ENCODE measurements around the gene THRB. TPM values are rescaled to one million over a fixed set of nuclear protein-coding genes. Genes with fewer than 3 reads are reported as not detected.

THRB gene
- polyA plus RNA-seq, 1 of the 3 experiments (the other 2 are of a cell fraction): 0.02 TPM

- no peak for TF ChIP-seq FOXM1 (IDR thresholded peaks at IDR 0.05; ENCODE audit: low read depth)
- no peak for TF ChIP-seq EZH2phosphoT487 (IDR thresholded peaks at IDR 0.05; ENCODE audit: borderline replicate concordance, low read depth)
- TF ChIP-seq JUND (IDR thresholded peaks at IDR 0.05): no peak
- no peak for TF ChIP-seq EP300 (IDR thresholded peaks at IDR 0.05; ENCODE audit: borderline replicate concordance in 1 of 2, low read depth in 1 of 2, low read length in 1 of 2)
- no peak for TF ChIP-seq CHD2 (IDR thresholded peaks at IDR 0.05; ENCODE audit: low read length, partially characterized antibody)
- no peak for TF ChIP-seq IRF3 (IDR thresholded peaks at IDR 0.05; ENCODE audit: low read depth, low read length)
- TF ChIP-seq, protein P1, sequence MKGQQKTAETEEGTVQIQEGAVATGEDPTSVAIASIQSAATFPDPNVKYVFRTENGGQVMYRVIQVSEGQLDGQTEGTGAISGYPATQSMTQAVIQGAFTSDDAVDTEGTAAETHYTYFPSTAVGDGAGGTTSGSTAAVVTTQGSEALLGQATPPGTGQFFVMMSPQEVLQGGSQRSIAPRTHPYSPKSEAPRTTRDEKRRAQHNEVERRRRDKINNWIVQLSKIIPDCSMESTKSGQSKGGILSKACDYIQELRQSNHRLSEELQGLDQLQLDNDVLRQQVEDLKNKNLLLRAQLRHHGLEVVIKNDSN (IDR thresholded peaks at IDR 0.05; ENCODE audit: borderline replicate concordance, low read depth): no peak
- no peak for TF ChIP-seq ELF1 (IDR thresholded peaks at IDR 0.05)
- no peak for TF ChIP-seq ZBTB33 (IDR thresholded peaks at IDR 0.05; ENCODE audit: borderline replicate concordance, low read depth)
- TF ChIP-seq TEAD4 (IDR thresholded peaks at IDR 0.05; ENCODE audit: borderline replicate concordance, insufficient read depth): no peak
- no peak for TF ChIP-seq GABPA (IDR thresholded peaks at IDR 0.05; ENCODE audit: low read depth)
- no peak for TF ChIP-seq RCOR1 (IDR thresholded peaks at IDR 0.05; ENCODE audit: low read length)
- 80% methylated on average over 2 of the region's 2 CpGs for WGBS (ENCODE audit: low lambda C conversion rate)
- CTCF ChIA-PET: interaction anchor here (1.2 to 3.0 kb wide), 2 partner anchors 20 to 73 kb away, joined by 4 to 9 read pairs; no protein-coding TSS in a partner anchor
Measured at GRCh38 chr3:24165603-24165982, 329.1 kb downstream of the THRB start.

GRCh38 chr3:24164967-24165602 lies 329.6 kb downstream of the THRB start:
- ChIA-PET CTCF (interaction anchor here (1.2 to 3.0 kb wide), 2 partner anchors 21 to 73 kb away, joined by 4 to 9 read pairs; no protein-coding TSS in a partner anchor), POLR2A (no interaction called here)
- TF ChIP-seq MXI1 (IDR thresholded peaks at IDR 0.05; ENCODE audit: low read depth, low read length) (no peak), YY1 (IDR thresholded peaks at IDR 0.05; ENCODE audit: low read depth) (no peak), REST (IDR thresholded peaks at IDR 0.05; ENCODE audit: low read depth, low read length) (no peak), NRF1 (IDR thresholded peaks at IDR 0.05; ENCODE audit: low read depth, low read length) (no peak), SIN3A (IDR thresholded peaks at IDR 0.05; ENCODE audit: borderline replicate concordance, low read depth, low read length) (no peak), SMC3 (IDR thresholded peaks at IDR 0.05; ENCODE audit: low read depth, low read length) (no peak), TAF1 (IDR thresholded peaks at IDR 0.05; ENCODE audit: borderline replicate concordance, low read depth, low read length) (no peak)
- TF ChIP-seq, protein P2, sequence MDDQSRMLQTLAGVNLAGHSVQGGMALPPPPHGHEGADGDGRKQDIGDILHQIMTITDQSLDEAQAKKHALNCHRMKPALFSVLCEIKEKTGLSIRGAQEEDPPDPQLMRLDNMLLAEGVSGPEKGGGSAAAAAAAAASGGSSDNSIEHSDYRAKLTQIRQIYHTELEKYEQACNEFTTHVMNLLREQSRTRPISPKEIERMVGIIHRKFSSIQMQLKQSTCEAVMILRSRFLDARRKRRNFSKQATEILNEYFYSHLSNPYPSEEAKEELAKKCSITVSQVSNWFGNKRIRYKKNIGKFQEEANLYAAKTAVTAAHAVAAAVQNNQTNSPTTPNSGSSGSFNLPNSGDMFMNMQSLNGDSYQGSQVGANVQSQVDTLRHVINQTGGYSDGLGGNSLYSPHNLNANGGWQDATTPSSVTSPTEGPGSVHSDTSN (IDR thresholded peaks at IDR 0.05): no peak

More at GRCh38 chr3:24165603-24165982, 329.1 kb downstream of the THRB start:
- Histone ChIP-seq H3K9me3 (no peaks in the 10 kb centered on the region), H3K4me1 (ENCODE audit: control insufficient read depth in 1 of 2, insufficient read depth in 2 of 2, low read depth in 1 of 2, low read length in 1 of 2) (no peaks in the 10 kb centered on the region), H3K27me3 (ENCODE audit: insufficient read depth) (no peaks in the 10 kb centered on the region), H4K20me1 (ENCODE audit: insufficient read depth) (no peaks in the 10 kb centered on the region), H3K36me3 (replicated peaks in 1 of 2; ENCODE audit: control insufficient read depth in 1 of 2, insufficient read depth in 2 of 2, low read length in 1 of 2) (no peaks in the 10 kb centered on the region), H3K4me3 (ENCODE audit: low read depth in 2 of 2, low read length in 1 of 2) (no peak overlapping the region), H3K79me2 (ENCODE audit: insufficient read depth) (no peaks in the 10 kb centered on the region), H3F3A (replicated peaks; ENCODE audit: insufficient read depth) (no peaks in the 10 kb centered on the region), H3K9me2 (no peaks in the 10 kb centered on the region; the same call in 1 of the 2 replicates), H3K4me2 (no peak overlapping the region), H3K9ac (no peak overlapping the region), H3K27ac (ENCODE audit: low read depth in 2 of 2, low read length in 1 of 2) (no peak overlapping the region), H2AFZ (ENCODE audit: low read depth) (no peak overlapping the region)
- POLR2A ChIA-PET: no interaction called here
- no peak for DNase-seq

More at GRCh38 chr3:24164967-24165602, 329.6 kb downstream of the THRB start:
- no peak for DNase-seq
- 91% methylated on average over 14 of the region's 14 CpGs for whole genome bisulfite sequencing (ENCODE audit: low lambda C conversion rate)
- Histone ChIP-seq H2AFZ (ENCODE audit: low read depth) (no peak overlapping the region), H3K4me2 (no peak overlapping the region), H4K20me1 (ENCODE audit: insufficient read depth) (no peaks in the 10 kb centered on the region), H3K27ac (ENCODE audit: low read depth in 2 of 2, low read length in 1 of 2) (no peak overlapping the region), H3K9ac (no peak overlapping the region), H3K79me2 (ENCODE audit: insufficient read depth) (no peaks in the 10 kb centered on the region), H3K9me3 (no peaks in the 10 kb centered on the region), H3K36me3 (replicated peaks in 1 of 2; ENCODE audit: control insufficient read depth in 1 of 2, insufficient read depth in 2 of 2, low read length in 1 of 2) (no peaks in the 10 kb centered on the region), H3K9me2 (no peaks in the 10 kb centered on the region; the same call in 1 of the 2 replicates), H3K4me3 (ENCODE audit: low read depth in 2 of 2, low read length in 1 of 2) (no peak overlapping the region), H3K27me3 (ENCODE audit: insufficient read depth) (no peaks in the 10 kb centered on the region), H3F3A (replicated peaks; ENCODE audit: insufficient read depth) (no peaks in the 10 kb centered on the region), H3K4me1 (ENCODE audit: control insufficient read depth in 1 of 2, insufficient read depth in 2 of 2, low read depth in 1 of 2, low read length in 1 of 2) (no peaks in the 10 kb centered on the region)
